ENCODE measurements around the gene ABCA3. TPM values are rescaled to one million over a fixed set of nuclear protein-coding genes. Genes with fewer than 3 reads are reported as not detected.

Gene ABCA3
- total RNA-seq, 1 experiment from 2014 or later = 9.0 TPM

GRCh38 chr16:2295056-2295798, 45.3 kb downstream of the ABCA3 start:
- POLR2A ChIA-PET (ENCODE audit: low non-redundant PET) = no interaction called here
- no peak overlapping the region for H3K4me3 ChIP-seq (ENCODE audit: low read depth, low read length, poor library complexity, severe bottlenecking)
- CTCF ChIA-PET = interaction anchor here (0.5 kb wide), 1 partner anchor 86 kb away, joined by 3 read pairs; no protein-coding TSS in a partner anchor
- intact Hi-C loops (cut with micrococcal nuclease; ENCODE audit: unreplicated experiment) = no loop called here
- DNase-seq (ENCODE audit: low spot score) = no peak
- no peaks in the 10 kb centered on the region for H3K36me3 ChIP-seq (ENCODE audit: insufficient read depth, low read length, poor library complexity, severe bottlenecking)
- TF ChIP-seq CTCF (conservative IDR thresholded peaks at IDR 0.05; ENCODE audit: low read depth, low read length) (no peak), EZH2 (IDR thresholded peaks at IDR 0.05; ENCODE audit: borderline replicate concordance, low read depth, low read length, poor library complexity, severe bottlenecking) (no peak)
- no peaks in the 10 kb centered on the region for H3K27me3 ChIP-seq (replicated peaks; ENCODE audit: insufficient read depth, low read depth, low read length, poor library complexity)
- BruUV-seq (replicated peaks) = no TSS peak
- H3K9me3 ChIP-seq (ENCODE audit: low read depth, low read length, poor library complexity, severe bottlenecking) = no peaks in the 10 kb centered on the region
- H3K27ac ChIP-seq (ENCODE audit: low read depth, low read length, poor library complexity, severe bottlenecking) = no peak overlapping the region
- no peaks in the 10 kb centered on the region for H3K4me1 ChIP-seq (ENCODE audit: insufficient read depth, low read length, poor library complexity, severe bottlenecking)

GRCh38 chr16:2292221-2292620, 48.3 kb downstream of the ABCA3 start:
- H3K36me3 ChIP-seq (ENCODE audit: insufficient read depth, low read length, poor library complexity, severe bottlenecking) = no peaks in the 10 kb centered on the region
- intact Hi-C loops (cut with micrococcal nuclease; ENCODE audit: unreplicated experiment) = no loop called here
- no peak for TF ChIP-seq EZH2 (IDR thresholded peaks at IDR 0.05; ENCODE audit: borderline replicate concordance, low read depth, low read length, poor library complexity, severe bottlenecking)
- TF ChIP-seq CTCF (conservative IDR thresholded peaks at IDR 0.05; ENCODE audit: low read depth, low read length) = no peak
- no peaks in the 10 kb centered on the region for H3K9me3 ChIP-seq (ENCODE audit: low read depth, low read length, poor library complexity, severe bottlenecking)
- BruUV-seq (replicated peaks) = no TSS peak
- POLR2A ChIA-PET (ENCODE audit: low non-redundant PET) = no interaction called here
- CTCF ChIA-PET = no interaction called here
- no peaks in the 10 kb centered on the region for H3K27me3 ChIP-seq (replicated peaks; ENCODE audit: insufficient read depth, low read depth, low read length, poor library complexity)
- no peak overlapping the region for H3K27ac ChIP-seq (ENCODE audit: low read depth, low read length, poor library complexity, severe bottlenecking)
- no peak for DNase-seq (ENCODE audit: low spot score)
- no peak overlapping the region for H3K4me3 ChIP-seq (ENCODE audit: low read depth, low read length, poor library complexity, severe bottlenecking)
- H3K4me1 ChIP-seq (ENCODE audit: insufficient read depth, low read length, poor library complexity, severe bottlenecking) = no peaks in the 10 kb centered on the region

DNA sequence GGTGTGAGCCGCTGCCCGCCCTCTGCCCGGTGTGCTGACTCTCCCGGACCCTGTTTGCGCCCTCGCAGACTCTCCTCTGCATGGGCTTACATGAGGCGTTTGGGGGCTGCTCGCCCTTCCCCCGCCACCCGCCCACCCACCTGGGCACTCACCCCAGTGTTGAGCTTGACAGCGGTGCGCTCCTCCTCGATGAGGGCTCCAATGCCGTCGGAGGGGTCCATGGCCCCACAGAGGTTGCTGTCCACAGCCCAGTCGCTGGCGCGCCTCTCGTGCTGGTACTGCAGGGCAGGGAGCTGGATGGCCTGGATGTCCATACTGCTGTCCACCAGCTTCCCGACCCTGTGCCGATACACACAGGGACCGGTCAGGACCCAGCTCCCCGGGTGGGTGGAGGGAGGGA, 51.2 kb downstream of the ABCA3 start:
- Histone ChIP-seq H3K4me3 (ENCODE audit: low read depth, low read length, poor library complexity, severe bottlenecking) (no peak overlapping the region), H3K36me3 (ENCODE audit: insufficient read depth, low read length, poor library complexity, severe bottlenecking) (no peaks in the 10 kb centered on the region), H3K9me3 (ENCODE audit: low read depth, low read length, poor library complexity, severe bottlenecking) (no peaks in the 10 kb centered on the region), H3K27me3 (replicated peaks; ENCODE audit: insufficient read depth, low read depth, low read length, poor library complexity) (no peaks in the 10 kb centered on the region), H3K27ac (ENCODE audit: low read depth, low read length, poor library complexity, severe bottlenecking) (no peak overlapping the region), H3K4me1 (ENCODE audit: insufficient read depth, low read length, poor library complexity, severe bottlenecking) (no peaks in the 10 kb centered on the region)
- BruUV-seq (replicated peaks) = no TSS peak
- no peak for DNase-seq (ENCODE audit: low spot score)
- ChIA-PET CTCF (no interaction called here), POLR2A (ENCODE audit: low non-redundant PET) (no interaction called here)
- TF ChIP-seq EZH2 (IDR thresholded peaks at IDR 0.05; ENCODE audit: borderline replicate concordance, low read depth, low read length, poor library complexity, severe bottlenecking) = no peak
- no peak for TF ChIP-seq CTCF (conservative IDR thresholded peaks at IDR 0.05; ENCODE audit: low read depth, low read length)
- intact Hi-C loops (cut with micrococcal nuclease; ENCODE audit: unreplicated experiment) = no loop called here
